ENCODE data around the gene DEPP1.

- no peak for TF ChIP-seq CTCF (IDR thresholded peaks at IDR 0.05; ENCODE audit: insufficient read depth, low read length, poor library complexity, severe bottlenecking)
- TF ChIP-seq EZH2phosphoT487 (conservative IDR thresholded peaks at IDR 0.05; ENCODE audit: low read length), result no peak
Measured at GRCh38 chr10:44982114-44982460, 3.5 kb upstream of the DEPP1 start.

Measured in SU-DHL-6 (cell line).